ENCODE data around the gene POLR2J.

- TF ChIP-seq CTCF (IDR thresholded peaks at IDR 0.05; ENCODE audit: poor library complexity): no peak
- TF ChIP-seq EZH2 (IDR thresholded peaks at IDR 0.05; ENCODE audit: borderline replicate concordance): no peak
Measured at GRCh38 chr7:102425639-102426267, 53.0 kb downstream of the POLR2J start.

Measured in hepatocyte (in vitro differentiated cells).